SK-N-SH treated with all-trans-retinoic acid at 6 μM for 48 hours (cell line): ENCODE data around the gene ALKBH1.

ENCODE experiments used
- ATAC-seq: fragments of 200-7000 bp; cut with Tn5 transposase; 3 replicates; pipeline ENCODE4 v1.9.1; 2020; ENCODE audit warnings: mild to moderate bottlenecking, moderate library complexity
- ARNTL ChIP-seq: fragments of 450-650 bp; formaldehyde crosslinking; IDR thresholded peaks from 2 replicates; pipeline ENCODE4 v1.5.0; 2020; ENCODE audit warnings: low read depth, mild to moderate bottlenecking, moderate library complexity, borderline replicate concordance
- BACH2 ChIP-seq: fragments of 250-450 bp; sonication (Bioruptor Pico); IDR thresholded peaks from 2 replicates; pipeline ENCODE4 v1.9.0; 2021; ENCODE audit warnings: mild to moderate bottlenecking, borderline replicate concordance
- CSDC2 ChIP-seq: fragments of 250-450 bp; sonication (Bioruptor Pico); IDR thresholded peaks from 2 replicates; pipeline ENCODE4 v1.5.0; 2020; ENCODE audit warnings: mild to moderate bottlenecking, moderate library complexity
- ESRRG ChIP-seq: fragments of 250-450 bp; sonication (Bioruptor Pico); IDR thresholded peaks from 2 replicates; pipeline ENCODE4 v1.6.1; 2021; ENCODE audit warnings: mild to moderate bottlenecking
- GLIS3 ChIP-seq: fragments of 250-450 bp; sonication (Bioruptor Pico); IDR thresholded peaks from 2 replicates; pipeline ENCODE4 v1.5.0; 2020; ENCODE audit warnings: mild to moderate bottlenecking, moderate library complexity
- ISL1 ChIP-seq: fragments of 250-450 bp; sonication (Bioruptor Pico); IDR thresholded peaks from 2 replicates; pipeline ENCODE4 v2.1.2; 2022; ENCODE audit warnings: mild to moderate bottlenecking, moderate library complexity
- OSR1 ChIP-seq: fragments of 250-450 bp; sonication (Bioruptor Pico); IDR thresholded peaks from 2 replicates; pipeline ENCODE4 v1.8.0; 2022; ENCODE audit warnings: moderate library complexity, mild to moderate bottlenecking, inconsistent platforms
- PPARA ChIP-seq: fragments of 250-450 bp; sonication (Bioruptor Pico); IDR thresholded peaks from 2 replicates; pipeline ENCODE4 v1.5.0; 2020; ENCODE audit warnings: mild to moderate bottlenecking, borderline replicate concordance
- RARB ChIP-seq: fragments of 250-450 bp; sonication (Bioruptor Pico); IDR thresholded peaks from 2 replicates; pipeline ENCODE4 v1.8.0; 2021; ENCODE audit warnings: mild to moderate bottlenecking, moderate library complexity
- SNAI2 ChIP-seq: fragments of 250-450 bp; sonication (Bioruptor Pico); IDR thresholded peaks from 2 replicates; pipeline ENCODE4 v1.5.0; 2020; ENCODE audit warnings: mild to moderate bottlenecking, moderate library complexity
- TCF4 ChIP-seq: fragments of 250-450 bp; sonication (Bioruptor Pico); IDR thresholded peaks from 2 replicates; pipeline ENCODE4 v1.8.0; 2021; ENCODE audit warnings: mild to moderate bottlenecking, moderate library complexity, borderline replicate concordance
- TOX ChIP-seq: fragments of 250-450 bp; sonication (Bioruptor Pico); IDR thresholded peaks from 2 replicates; pipeline ENCODE4 v1.8.0; 2021; ENCODE audit warnings: mild to moderate bottlenecking, moderate library complexity, borderline replicate concordance
- ZFP3 ChIP-seq: fragments of 250-450 bp; sonication (Bioruptor Pico); IDR thresholded peaks from 2 replicates; pipeline ENCODE4 v1.5.0; 2020; ENCODE audit warnings: mild to moderate bottlenecking, moderate library complexity
- ZFP30 ChIP-seq: fragments of 450-650 bp; formaldehyde crosslinking; IDR thresholded peaks from 2 replicates; pipeline ENCODE4 v1.5.0; 2022; ENCODE audit warnings: mild to moderate bottlenecking, moderate library complexity
- ZNF565 ChIP-seq: fragments of 450-650 bp; formaldehyde crosslinking; conservative IDR thresholded peaks from 2 replicates; pipeline ENCODE4 v1.5.0; 2020; ENCODE audit warnings: low read depth, mild to moderate bottlenecking, moderate library complexity
- ZNF70 ChIP-seq: fragments of 450-650 bp; formaldehyde crosslinking; IDR thresholded peaks from 2 replicates; pipeline ENCODE4 v1.5.0; 2020; ENCODE audit warnings: mild to moderate bottlenecking, moderate library complexity
- ZNF8 ChIP-seq: fragments of 450-650 bp; formaldehyde crosslinking; IDR thresholded peaks from 2 replicates; pipeline ENCODE4 v1.5.0; 2020; ENCODE audit warnings: mild to moderate bottlenecking, moderate library complexity
- TF ChIP-seq, protein P1 (sequence below): fragments of 250-450 bp; sonication (Bioruptor Pico); IDR thresholded peaks from 2 replicates; pipeline ENCODE4 v1.5.0; 2020; ENCODE audit warnings: mild to moderate bottlenecking, moderate library complexity
- TF ChIP-seq, protein P2 (sequence below): fragments of 250-450 bp; sonication (Bioruptor Pico); IDR thresholded peaks from 2 replicates; pipeline ENCODE4 v1.5.1; 2020; ENCODE audit warnings: low read depth, mild to moderate bottlenecking, moderate library complexity
- TF ChIP-seq, protein P3 (sequence below): fragments of 250-450 bp; sonication (Bioruptor Pico); IDR thresholded peaks from 2 replicates; pipeline ENCODE4 v1.8.0; 2020; ENCODE audit warnings: mild to moderate bottlenecking, moderate library complexity, borderline replicate concordance
- TF ChIP-seq, protein P4 (sequence below): fragments of 250-450 bp; sonication (Bioruptor Pico); IDR thresholded peaks from 2 replicates; pipeline ENCODE4 v1.5.1; 2021; ENCODE audit warnings: mild to moderate bottlenecking, moderate library complexity

The ALKBH1 gene

DNA sequence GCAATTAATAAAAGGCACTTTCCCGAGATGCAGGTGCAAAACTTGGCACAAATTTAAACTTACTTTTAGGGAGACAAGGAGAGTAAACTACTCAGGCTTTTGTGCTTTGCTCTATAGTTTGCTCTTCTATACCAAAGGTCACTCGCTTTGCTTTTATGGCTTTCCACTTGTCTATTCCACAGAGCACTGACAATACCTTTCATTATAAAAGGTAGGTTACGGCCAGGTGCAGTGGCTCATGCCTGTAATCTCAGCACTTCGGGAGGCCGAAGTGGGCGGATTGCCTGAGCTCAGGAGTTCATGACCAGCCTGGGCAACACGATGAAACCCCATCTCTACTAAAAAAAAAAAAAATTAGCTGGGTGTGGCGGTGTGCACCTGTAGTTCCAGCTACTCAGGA, 32.9 kb downstream of the ALKBH1 start:
- no peak for ATAC-seq

DNA sequence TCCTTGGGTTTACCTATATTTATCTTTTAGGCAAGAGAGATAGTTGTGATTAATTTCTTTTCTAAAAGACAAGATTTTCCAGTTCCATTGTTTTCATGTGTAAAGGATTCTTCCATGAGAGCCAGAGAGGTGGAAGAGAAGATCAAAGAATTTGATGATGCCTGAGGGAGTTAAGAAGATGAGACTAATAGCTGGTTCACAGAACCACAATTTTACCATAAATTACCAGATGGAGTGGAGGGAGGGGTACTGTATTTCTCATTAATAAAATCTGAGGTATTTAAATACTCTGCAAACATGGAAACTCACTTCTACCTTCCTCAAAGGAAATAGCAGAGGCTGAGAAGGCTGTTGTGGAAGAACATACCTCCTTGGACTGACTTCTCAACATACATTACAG, 34.6 kb downstream of the ALKBH1 start:
- no peak for TF ChIP-seq CSDC2 (CRISPR knock-in tag)
- TF ChIP-seq ZNF8 (CRISPR knock-in tag), result no peak
- TF ChIP-seq TOX, result no peak
- TF ChIP-seq, protein P1, sequence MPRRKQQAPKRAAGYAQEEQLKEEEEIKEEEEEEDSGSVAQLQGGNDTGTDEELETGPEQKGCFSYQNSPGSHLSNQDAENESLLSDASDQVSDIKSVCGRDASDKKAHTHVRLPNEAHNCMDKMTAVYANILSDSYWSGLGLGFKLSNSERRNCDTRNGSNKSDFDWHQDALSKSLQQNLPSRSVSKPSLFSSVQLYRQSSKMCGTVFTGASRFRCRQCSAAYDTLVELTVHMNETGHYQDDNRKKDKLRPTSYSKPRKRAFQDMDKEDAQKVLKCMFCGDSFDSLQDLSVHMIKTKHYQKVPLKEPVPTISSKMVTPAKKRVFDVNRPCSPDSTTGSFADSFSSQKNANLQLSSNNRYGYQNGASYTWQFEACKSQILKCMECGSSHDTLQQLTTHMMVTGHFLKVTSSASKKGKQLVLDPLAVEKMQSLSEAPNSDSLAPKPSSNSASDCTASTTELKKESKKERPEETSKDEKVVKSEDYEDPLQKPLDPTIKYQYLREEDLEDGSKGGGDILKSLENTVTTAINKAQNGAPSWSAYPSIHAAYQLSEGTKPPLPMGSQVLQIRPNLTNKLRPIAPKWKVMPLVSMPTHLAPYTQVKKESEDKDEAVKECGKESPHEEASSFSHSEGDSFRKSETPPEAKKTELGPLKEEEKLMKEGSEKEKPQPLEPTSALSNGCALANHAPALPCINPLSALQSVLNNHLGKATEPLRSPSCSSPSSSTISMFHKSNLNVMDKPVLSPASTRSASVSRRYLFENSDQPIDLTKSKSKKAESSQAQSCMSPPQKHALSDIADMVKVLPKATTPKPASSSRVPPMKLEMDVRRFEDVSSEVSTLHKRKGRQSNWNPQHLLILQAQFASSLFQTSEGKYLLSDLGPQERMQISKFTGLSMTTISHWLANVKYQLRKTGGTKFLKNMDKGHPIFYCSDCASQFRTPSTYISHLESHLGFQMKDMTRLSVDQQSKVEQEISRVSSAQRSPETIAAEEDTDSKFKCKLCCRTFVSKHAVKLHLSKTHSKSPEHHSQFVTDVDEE, result no peak
- no peak for TF ChIP-seq PPARA (CRISPR knock-in tag)
- TF ChIP-seq ZNF565 (CRISPR knock-in tag), result no peak
- no peak for TF ChIP-seq ZNF70 (CRISPR knock-in tag)
- no peak for TF ChIP-seq ZFP30 (CRISPR knock-in tag)
- TF ChIP-seq BACH2 (CRISPR knock-in tag), result no peak
- TF ChIP-seq TCF4 (CRISPR knock-in tag), result no peak
- TF ChIP-seq GLIS3 (CRISPR knock-in tag), result no peak
- no peak for TF ChIP-seq SNAI2 (CRISPR knock-in tag)
- TF ChIP-seq, protein P2, sequence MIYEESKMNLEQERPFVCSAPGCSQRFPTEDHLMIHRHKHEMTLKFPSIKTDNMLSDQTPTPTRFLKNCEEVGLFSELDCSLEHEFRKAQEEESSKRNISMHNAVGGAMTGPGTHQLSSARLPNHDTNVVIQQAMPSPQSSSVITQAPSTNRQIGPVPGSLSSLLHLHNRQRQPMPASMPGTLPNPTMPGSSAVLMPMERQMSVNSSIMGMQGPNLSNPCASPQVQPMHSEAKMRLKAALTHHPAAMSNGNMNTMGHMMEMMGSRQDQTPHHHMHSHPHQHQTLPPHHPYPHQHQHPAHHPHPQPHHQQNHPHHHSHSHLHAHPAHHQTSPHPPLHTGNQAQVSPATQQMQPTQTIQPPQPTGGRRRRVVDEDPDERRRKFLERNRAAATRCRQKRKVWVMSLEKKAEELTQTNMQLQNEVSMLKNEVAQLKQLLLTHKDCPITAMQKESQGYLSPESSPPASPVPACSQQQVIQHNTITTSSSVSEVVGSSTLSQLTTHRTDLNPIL (CRISPR knock-in tag), result no peak
- no peak for ATAC-seq

More for the DNA sequence above, 32.9 kb downstream of the ALKBH1 start:
- TF ChIP-seq ZNF565 (CRISPR knock-in tag), result no peak
- no peak for TF ChIP-seq RARB (CRISPR knock-in tag)
- TF ChIP-seq ZNF8 (CRISPR knock-in tag), result no peak
- TF ChIP-seq GLIS3 (CRISPR knock-in tag), result no peak
- TF ChIP-seq, protein P2 (CRISPR knock-in tag), result no peak
- no peak for TF ChIP-seq ESRRG
- no peak for TF ChIP-seq SNAI2 (CRISPR knock-in tag)
- TF ChIP-seq PPARA (CRISPR knock-in tag), result no peak
- TF ChIP-seq TCF4 (CRISPR knock-in tag), result no peak
- no peak for TF ChIP-seq OSR1 (CRISPR knock-in tag)
- TF ChIP-seq, protein P3, sequence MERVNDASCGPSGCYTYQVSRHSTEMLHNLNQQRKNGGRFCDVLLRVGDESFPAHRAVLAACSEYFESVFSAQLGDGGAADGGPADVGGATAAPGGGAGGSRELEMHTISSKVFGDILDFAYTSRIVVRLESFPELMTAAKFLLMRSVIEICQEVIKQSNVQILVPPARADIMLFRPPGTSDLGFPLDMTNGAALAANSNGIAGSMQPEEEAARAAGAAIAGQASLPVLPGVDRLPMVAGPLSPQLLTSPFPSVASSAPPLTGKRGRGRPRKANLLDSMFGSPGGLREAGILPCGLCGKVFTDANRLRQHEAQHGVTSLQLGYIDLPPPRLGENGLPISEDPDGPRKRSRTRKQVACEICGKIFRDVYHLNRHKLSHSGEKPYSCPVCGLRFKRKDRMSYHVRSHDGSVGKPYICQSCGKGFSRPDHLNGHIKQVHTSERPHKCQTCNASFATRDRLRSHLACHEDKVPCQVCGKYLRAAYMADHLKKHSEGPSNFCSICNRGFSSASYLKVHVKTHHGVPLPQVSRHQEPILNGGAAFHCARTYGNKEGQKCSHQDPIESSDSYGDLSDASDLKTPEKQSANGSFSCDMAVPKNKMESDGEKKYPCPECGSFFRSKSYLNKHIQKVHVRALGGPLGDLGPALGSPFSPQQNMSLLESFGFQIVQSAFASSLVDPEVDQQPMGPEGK (CRISPR knock-in tag), result no peak
- no peak for TF ChIP-seq ZNF70 (CRISPR knock-in tag)
- TF ChIP-seq BACH2 (CRISPR knock-in tag), result no peak
- TF ChIP-seq, protein P4, sequence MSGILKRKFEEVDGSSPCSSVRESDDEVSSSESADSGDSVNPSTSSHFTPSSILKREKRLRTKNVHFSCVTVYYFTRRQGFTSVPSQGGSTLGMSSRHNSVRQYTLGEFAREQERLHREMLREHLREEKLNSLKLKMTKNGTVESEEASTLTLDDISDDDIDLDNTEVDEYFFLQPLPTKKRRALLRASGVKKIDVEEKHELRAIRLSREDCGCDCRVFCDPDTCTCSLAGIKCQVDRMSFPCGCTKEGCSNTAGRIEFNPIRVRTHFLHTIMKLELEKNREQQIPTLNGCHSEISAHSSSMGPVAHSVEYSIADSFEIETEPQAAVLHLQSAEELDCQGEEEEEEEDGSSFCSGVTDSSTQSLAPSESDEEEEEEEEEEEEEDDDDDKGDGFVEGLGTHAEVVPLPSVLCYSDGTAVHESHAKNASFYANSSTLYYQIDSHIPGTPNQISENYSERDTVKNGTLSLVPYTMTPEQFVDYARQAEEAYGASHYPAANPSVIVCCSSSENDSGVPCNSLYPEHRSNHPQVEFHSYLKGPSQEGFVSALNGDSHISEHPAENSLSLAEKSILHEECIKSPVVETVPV (CRISPR knock-in tag), result no peak
- TF ChIP-seq ZFP3, result no peak
- TF ChIP-seq ISL1 (CRISPR knock-in tag), result no peak
- no peak for TF ChIP-seq ZFP30 (CRISPR knock-in tag)

DNA sequence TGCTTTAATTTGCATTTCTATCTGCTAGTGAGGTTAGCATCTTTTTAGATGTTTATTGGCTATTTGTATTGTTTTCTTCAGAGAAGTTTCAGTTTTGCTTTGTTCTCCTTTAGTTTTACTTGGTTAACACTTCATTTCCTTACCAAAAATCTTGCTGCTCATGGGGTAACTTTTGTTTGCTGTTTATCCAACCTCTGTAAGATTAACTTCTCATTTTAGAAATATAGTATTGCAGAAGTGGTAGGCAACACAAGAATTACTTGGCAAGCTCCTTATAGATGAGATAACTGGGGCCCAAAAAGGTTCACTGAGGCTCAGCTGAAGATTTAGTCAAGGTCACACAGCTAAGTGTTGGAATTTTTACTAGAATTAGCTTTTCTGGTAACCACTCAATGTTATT, 40.5 kb downstream of the ALKBH1 start:
- ATAC-seq, result no peak
- TF ChIP-seq, protein P4 (CRISPR knock-in tag), result no peak
- no peak for TF ChIP-seq TOX
- TF ChIP-seq, protein P1, result no peak
- no peak for TF ChIP-seq CSDC2 (CRISPR knock-in tag)
- TF ChIP-seq GLIS3 (CRISPR knock-in tag), result no peak
- TF ChIP-seq ISL1 (CRISPR knock-in tag), result no peak
- no peak for TF ChIP-seq ARNTL (CRISPR knock-in tag)
- TF ChIP-seq, protein P2 (CRISPR knock-in tag), result no peak
- TF ChIP-seq ZFP30 (CRISPR knock-in tag), result no peak
- TF ChIP-seq ZNF565 (CRISPR knock-in tag), result no peak
